Activated CD8-positive, alpha-beta memory T cell treated with anti-CD3 and anti-CD28 coated beads for 24 hours (primary cell): ENCODE measurements around the gene RECK.
"Not testable (repeated sequence)": the region's sequence is repeated elsewhere in the genome, so short reads cannot be mapped to it uniquely, and the experiment has no call there.

Experiments used
- DNase-seq: peaks from one replicate; pipeline ENCODE4 v3.0.0-alpha.2; 2020

The RECK gene

GRCh38 chr9:36119476-36119875, 82.8 kb downstream of the RECK start:
- DNase-seq: no peak

GRCh38 chr9:36120705-36121104, 84.0 kb downstream of the RECK start:
- no peak for DNase-seq

- no peak for DNase-seq
These were observed 85.3 kb downstream of the RECK start for GRCh38 chr9:36121971-36122370.

GRCh38 chr9:36123515-36123914, 86.8 kb downstream of the RECK start:
- no peak for DNase-seq

- DNase-seq: no peak
These were observed 88.5 kb downstream of the RECK start for GRCh38 chr9:36125062-36125855.

- DNase-seq: no peak
These were observed 89.5 kb downstream of the RECK start for GRCh38 chr9:36126016-36126730.

GRCh38 chr9:36127652-36128244, 91.0 kb downstream of the RECK start:
- no peak for DNase-seq

GRCh38 chr9:36128349-36128748, 91.6 kb downstream of the RECK start:
- DNase-seq: no peak

- no peak for DNase-seq
These were observed 92.4 kb downstream of the RECK start for GRCh38 chr9:36129139-36129538.

GRCh38 chr9:36131666-36132065, 95.0 kb downstream of the RECK start:
- DNase-seq: not testable (repeated sequence)

- no peak for DNase-seq
These were observed 95.4 kb downstream of the RECK start for GRCh38 chr9:36132086-36132485.

- DNase-seq: no peak
These were observed 98.2 kb downstream of the RECK start for GRCh38 chr9:36134761-36135505.

- no peak for DNase-seq
These were observed 99.1 kb downstream of the RECK start for GRCh38 chr9:36135741-36136271.

- peak; percentile 90 for DNase-seq
These were observed 99.7 kb downstream of the RECK start, which contains the start of gene GLIPR2 for GRCh38 chr9:36136272-36136893. TSS of gene GLIPR2 (plus strand) at chr9:36136733. CDS start at chr9:36136779, 46 bp downstream.

- DNase-seq: no peak
These were observed 100.2 kb downstream of the RECK start for GRCh38 chr9:36136894-36137391.

GRCh38 chr9:36137392-36138004, 100.8 kb downstream of the RECK start:
- DNase-seq: no peak

- DNase-seq: no peak
These were observed 101.8 kb downstream of the RECK start for GRCh38 chr9:36138496-36138895.

GRCh38 chr9:36138901-36139300, 102.2 kb downstream of the RECK start:
- no peak for DNase-seq

GRCh38 chr9:36140086-36141084, 103.7 kb downstream of the RECK start:
- DNase-seq: no peak

GRCh38 chr9:36141288-36141687, 104.6 kb downstream of the RECK start:
- DNase-seq: no peak
